ENCODE data around the gene S100A6.

S100A6 gene

DNA sequence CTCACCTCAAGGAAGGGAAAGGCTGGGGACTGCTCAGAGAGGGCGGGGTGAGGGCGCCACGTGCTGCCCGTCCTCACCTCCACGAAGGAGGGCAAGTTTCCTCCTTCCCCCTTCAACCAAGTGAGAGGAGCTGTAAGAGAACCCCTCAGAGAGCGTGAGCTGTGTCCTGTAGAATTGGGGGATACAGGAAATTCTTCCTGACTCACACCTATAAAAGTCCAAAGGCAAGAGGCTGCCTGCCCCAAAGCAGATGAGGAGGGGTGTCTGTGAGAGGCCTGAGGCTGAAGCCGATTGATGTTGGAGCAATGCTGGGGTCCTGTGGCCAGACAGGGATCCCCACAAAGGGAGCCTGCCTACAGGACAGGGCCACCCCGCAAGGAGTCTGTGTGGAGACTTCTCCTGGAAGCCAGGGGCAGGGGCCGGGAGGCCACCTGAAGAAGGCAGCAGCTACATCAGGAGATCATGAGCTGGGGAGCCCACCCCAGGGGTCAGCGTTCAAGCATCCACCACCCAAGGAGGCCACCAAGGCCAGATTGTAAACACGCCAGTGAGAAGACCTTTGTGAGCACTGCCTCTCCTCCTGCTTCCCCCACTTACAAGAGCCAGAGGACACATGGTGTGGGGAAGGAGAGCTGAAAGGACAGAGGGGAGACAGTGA is 27.7 kb downstream of the S100A6 start:
- TF ChIP-seq, protein P1, sequence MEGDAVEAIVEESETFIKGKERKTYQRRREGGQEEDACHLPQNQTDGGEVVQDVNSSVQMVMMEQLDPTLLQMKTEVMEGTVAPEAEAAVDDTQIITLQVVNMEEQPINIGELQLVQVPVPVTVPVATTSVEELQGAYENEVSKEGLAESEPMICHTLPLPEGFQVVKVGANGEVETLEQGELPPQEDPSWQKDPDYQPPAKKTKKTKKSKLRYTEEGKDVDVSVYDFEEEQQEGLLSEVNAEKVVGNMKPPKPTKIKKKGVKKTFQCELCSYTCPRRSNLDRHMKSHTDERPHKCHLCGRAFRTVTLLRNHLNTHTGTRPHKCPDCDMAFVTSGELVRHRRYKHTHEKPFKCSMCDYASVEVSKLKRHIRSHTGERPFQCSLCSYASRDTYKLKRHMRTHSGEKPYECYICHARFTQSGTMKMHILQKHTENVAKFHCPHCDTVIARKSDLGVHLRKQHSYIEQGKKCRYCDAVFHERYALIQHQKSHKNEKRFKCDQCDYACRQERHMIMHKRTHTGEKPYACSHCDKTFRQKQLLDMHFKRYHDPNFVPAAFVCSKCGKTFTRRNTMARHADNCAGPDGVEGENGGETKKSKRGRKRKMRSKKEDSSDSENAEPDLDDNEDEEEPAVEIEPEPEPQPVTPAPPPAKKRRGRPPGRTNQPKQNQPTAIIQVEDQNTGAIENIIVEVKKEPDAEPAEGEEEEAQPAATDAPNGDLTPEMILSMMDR (IDR thresholded peaks at IDR 0.05; ENCODE audit: low read depth, low read length), result no peak
- no peak overlapping the region for H3K4me3 ChIP-seq (replicated peaks in 1 of 2; ENCODE audit: low read depth in 2 of 2, low read length in 2 of 2)
- DNase-seq (ENCODE audit: low read depth in 2 of 2), result no peak

DNA sequence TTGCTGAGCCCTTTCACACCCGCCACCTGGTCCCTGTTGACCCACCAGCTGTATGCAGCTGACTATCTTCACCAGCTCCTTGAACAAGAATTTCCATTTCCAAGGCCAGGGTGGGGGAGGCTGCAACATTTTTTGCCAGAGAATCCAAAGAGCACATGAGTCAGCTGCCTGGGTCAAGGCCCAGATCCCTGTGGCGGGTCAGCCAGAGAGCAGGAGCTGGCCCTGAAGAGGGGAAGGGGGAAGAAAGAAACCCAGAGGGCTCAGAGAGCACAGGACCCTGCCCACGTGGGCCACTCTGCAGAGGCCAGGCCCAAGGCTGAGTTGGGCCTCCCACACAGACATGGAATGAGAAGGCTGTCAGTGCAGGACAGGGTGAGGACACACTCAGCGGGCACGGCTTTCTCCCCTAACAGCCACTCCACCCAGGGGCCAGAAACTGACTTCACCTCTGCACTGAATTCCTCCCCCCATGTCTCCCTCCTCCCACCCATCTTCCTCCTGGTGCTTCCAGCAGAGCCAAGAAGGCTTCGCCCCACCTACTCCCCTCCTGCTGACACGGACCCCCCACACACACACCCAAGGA is 28.9 kb downstream of the S100A6 start:
- TF ChIP-seq, protein P1 (IDR thresholded peaks at IDR 0.05; ENCODE audit: low read depth, low read length), result no peak
- peak; percentile 94 to 97 for DNase-seq (ENCODE audit: low read depth in 2 of 2)
- H3K4me3 ChIP-seq (replicated peaks in 1 of 2; ENCODE audit: low read depth in 2 of 2, low read length in 2 of 2), result no peak overlapping the region

DNA sequence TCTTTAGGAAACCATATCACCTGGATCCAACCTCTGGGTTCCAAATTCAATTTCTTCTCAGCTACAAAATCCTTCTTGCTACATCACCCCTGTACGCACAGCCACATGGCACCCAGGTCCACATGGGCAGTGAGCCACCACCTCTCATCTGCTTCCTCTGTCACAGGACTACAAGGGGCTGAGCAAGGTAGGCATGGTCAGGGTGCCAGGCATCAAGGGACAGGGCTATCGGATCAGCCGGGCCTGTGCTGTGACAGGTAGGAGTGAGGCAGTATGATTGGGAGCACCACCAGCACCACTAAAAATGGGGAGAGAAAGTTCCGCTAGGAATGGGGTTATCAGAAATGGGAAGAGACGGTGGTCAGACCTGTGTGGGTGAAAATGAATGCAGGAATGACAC is 29.4 kb downstream of the S100A6 start:
- TF ChIP-seq, protein P1 (IDR thresholded peaks at IDR 0.05; ENCODE audit: low read depth, low read length), result no peak
- H3K4me3 ChIP-seq (replicated peaks in 1 of 2; ENCODE audit: low read depth in 2 of 2, low read length in 2 of 2), result no peak overlapping the region
- DNase-seq (ENCODE audit: low read depth in 2 of 2), result no peak

DNA sequence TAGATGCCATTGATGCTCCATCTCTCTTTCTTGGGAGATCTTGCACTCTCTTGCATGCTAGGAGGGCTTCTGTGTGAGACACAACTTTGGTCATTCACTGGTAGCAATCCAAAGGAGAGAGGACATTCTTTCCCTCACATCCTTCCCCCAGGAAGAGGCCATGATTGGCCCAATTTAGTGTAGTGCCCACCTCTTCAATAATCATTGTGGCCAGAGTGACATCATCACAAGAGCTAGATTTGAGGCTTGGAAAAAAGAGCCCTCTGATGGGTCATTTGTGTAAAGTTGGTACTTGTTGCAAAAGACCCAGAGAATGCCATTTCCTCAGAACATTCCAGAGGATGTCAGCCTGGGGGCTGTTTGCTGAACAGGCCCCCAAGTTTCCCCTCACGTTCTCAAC is 30.2 kb downstream of the S100A6 start:
- no peak overlapping the region for H3K4me3 ChIP-seq (replicated peaks in 1 of 2; ENCODE audit: low read depth in 2 of 2, low read length in 2 of 2)
- DNase-seq (ENCODE audit: low read depth in 2 of 2), result peak in 1 of 2 donors; percentile 27
- TF ChIP-seq, protein P1 (IDR thresholded peaks at IDR 0.05; ENCODE audit: low read depth, low read length), result no peak

DNA sequence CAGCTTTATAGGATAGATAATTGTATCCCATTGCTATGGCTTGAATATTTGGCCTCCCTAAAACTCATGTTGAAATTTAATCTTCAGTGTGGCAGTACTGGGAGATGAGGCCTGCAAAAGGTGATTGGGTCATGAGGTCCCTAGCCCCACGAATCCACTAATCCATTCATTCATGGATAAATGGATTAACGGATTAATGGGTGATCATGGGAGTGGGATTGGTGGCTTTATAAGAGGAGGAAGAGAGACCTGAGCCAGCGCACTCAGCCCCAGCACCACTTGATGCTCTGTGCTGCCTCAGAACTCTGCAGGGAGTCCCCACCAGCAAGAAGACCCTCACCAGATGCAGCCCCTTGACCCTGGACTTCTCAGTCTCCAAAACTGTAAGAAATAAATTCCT is 32.0 kb downstream of the S100A6 start:
- TF ChIP-seq, protein P1 (IDR thresholded peaks at IDR 0.05; ENCODE audit: low read depth, low read length), result no peak
- no peak overlapping the region for H3K4me3 ChIP-seq (replicated peaks in 1 of 2; ENCODE audit: low read depth in 2 of 2, low read length in 2 of 2)
- no peak for DNase-seq (ENCODE audit: low read depth in 2 of 2)

DNA sequence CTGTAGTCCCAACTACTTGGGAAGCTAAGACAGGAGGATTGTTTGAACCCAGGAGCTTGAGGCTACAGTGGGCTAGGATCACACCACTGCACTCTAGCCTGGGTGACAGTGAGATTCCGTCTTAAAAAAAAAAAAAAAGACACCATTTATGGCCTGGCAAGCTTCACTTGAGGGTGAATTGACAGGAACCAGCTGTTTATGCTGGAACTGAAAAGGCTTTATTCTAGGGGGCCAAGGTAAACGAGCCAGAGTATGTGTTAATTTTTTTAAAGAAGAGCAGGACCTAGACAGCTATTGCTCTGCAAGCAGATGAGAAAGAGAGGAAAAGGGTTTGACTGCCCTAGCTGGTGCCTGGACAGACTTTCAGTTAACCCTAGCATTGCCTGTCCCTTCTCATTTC is 37.0 kb downstream of the S100A6 start:
- TF ChIP-seq, protein P1 (IDR thresholded peaks at IDR 0.05; ENCODE audit: low read depth, low read length), result no peak
- no peak overlapping the region for H3K4me3 ChIP-seq (replicated peaks in 1 of 2; ENCODE audit: low read depth in 2 of 2, low read length in 2 of 2)
- peak in 1 of 2 donors; percentile 59 for DNase-seq (ENCODE audit: low read depth in 2 of 2)

Measured in cardiac fibroblast (primary cell).